Adrenal gland (tissue), 5 donors: Measurements from ENCODE around the gene EIF3J.

Experiments
- POLR2A ChIP-seq, 2 donors: fragments of 450-650 bp; IDR thresholded peaks; one replicate each; pipeline ENCODE4 v1.6.1; 2017; ENCODE audit warnings: antibody characterized with exemption in 2 of 2, mild to moderate bottlenecking in 2 of 2, moderate library complexity in 1 of 2
- TF ChIP-seq, protein P1 (sequence below), 6 experiments: fragments of 450-650 bp in 4 of 6; fragments of 200-600 bp in 2 of 6; sonication (generic) in 1 of 6; IDR thresholded peaks; 1 replicate in 5 of 6; 2 replicates in 1 of 6; pipeline versions ENCODE4 v1.5.1 to v1.8.0; 2016 to 2021; ENCODE audit warnings: antibody characterized with exemption in 6 of 6, mild to moderate bottlenecking in 2 of 6, moderate library complexity in 1 of 6
- donor health status: DM: no; HTN: no; CAD: no.

DNA sequence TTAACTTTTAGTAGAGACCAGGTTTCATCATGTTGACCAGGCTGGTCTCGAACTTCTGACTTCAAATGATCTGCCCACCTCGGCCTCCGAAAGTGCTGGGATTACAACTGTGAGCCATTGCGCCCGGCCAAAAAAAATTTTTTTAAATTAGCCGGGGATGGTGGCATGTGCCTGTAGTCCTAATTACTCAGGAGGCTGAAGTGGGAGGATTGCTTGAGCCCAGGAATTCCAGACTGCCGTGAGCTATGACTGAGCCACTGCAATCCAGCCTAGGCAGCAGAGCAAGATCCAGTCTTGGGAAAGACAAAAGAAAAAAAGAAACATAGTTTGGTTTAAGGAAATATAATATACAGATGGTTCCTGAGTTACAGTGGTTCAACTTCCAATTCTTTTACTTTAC lies 44.9 kb upstream of the EIF3J start:
- TF ChIP-seq, protein P1, sequence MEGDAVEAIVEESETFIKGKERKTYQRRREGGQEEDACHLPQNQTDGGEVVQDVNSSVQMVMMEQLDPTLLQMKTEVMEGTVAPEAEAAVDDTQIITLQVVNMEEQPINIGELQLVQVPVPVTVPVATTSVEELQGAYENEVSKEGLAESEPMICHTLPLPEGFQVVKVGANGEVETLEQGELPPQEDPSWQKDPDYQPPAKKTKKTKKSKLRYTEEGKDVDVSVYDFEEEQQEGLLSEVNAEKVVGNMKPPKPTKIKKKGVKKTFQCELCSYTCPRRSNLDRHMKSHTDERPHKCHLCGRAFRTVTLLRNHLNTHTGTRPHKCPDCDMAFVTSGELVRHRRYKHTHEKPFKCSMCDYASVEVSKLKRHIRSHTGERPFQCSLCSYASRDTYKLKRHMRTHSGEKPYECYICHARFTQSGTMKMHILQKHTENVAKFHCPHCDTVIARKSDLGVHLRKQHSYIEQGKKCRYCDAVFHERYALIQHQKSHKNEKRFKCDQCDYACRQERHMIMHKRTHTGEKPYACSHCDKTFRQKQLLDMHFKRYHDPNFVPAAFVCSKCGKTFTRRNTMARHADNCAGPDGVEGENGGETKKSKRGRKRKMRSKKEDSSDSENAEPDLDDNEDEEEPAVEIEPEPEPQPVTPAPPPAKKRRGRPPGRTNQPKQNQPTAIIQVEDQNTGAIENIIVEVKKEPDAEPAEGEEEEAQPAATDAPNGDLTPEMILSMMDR (IDR thresholded peaks at IDR 0.05) = no peak
- TF ChIP-seq POLR2A (IDR thresholded peaks at IDR 0.05) = no peak
